Neural progenitor cell (in vitro differentiated cells): ENCODE results near the gene KDM2A. TPM values are rescaled to one million over a fixed set of nuclear protein-coding genes. Genes with fewer than 3 reads are reported as not detected.

Experiments
- DNase-seq: peaks from one replicate; pipeline ENCODE4 v3.0.0-alpha.2; 2016; ENCODE audit warnings: low spot score
- H2AFZ ChIP-seq: fragments of 200-600 bp; sonication (generic); replicated peaks from 2 replicates; pipeline ENCODE4 v1.6.1; 2016; ENCODE audit warnings: antibody characterized with exemption
- H3F3A ChIP-seq: fragments of 200-600 bp; sonication (generic); 2 replicates; pipeline ENCODE4 v1.6.1; 2016; ENCODE audit warnings: antibody characterized with exemption, low read depth
- H3K27ac ChIP-seq: fragments of 200-600 bp; sonication (generic); 2 replicates; pipeline ENCODE4 v1.5.1; 2016; ENCODE audit warnings: mild to moderate bottlenecking
- H3K27me3 ChIP-seq: fragments of 200-600 bp; sonication (generic); 2 replicates; pipeline ENCODE4 v1.6.1; 2016; ENCODE audit warnings: mild to moderate bottlenecking, moderate library complexity
- H3K36me3 ChIP-seq: fragments of 200-600 bp; sonication (generic); 2 replicates; pipeline ENCODE4 v1.5.1; 2016
- H3K4me1 ChIP-seq: fragments of 200-600 bp; sonication (generic); 2 replicates; pipeline ENCODE4 v1.6.1; 2016; ENCODE audit warnings: mixed run types
- H3K4me2 ChIP-seq: fragments of 200-600 bp; sonication (generic); 2 replicates; pipeline ENCODE4 v1.6.1; 2016
- H3K4me3 ChIP-seq: fragments of 200-600 bp; sonication (generic); 2 replicates; pipeline ENCODE4 v1.5.1; 2016
- H3K79me2 ChIP-seq: fragments of 200-600 bp; sonication (generic); 2 replicates; pipeline ENCODE4 v1.6.1; 2016; ENCODE audit warnings: low read depth
- H3K9ac ChIP-seq: fragments of 200-600 bp; sonication (generic); 2 replicates; pipeline ENCODE4 v1.6.1; 2016
- H3K9me3 ChIP-seq: fragments of 200-600 bp; sonication (generic); 2 replicates; pipeline ENCODE4 v1.5.1; 2016; ENCODE audit warnings: low read depth
- H4K20me1 ChIP-seq: fragments of 200-600 bp; sonication (generic); 2 replicates; pipeline ENCODE4 v1.6.1; 2016; ENCODE audit warnings: low read depth
- H3K27ac Mint-ChIP-seq: 3 replicates; pipeline ENCODE4 v1.8.0; 2021; ENCODE audit warnings: mixed read lengths
- H3K27me3 Mint-ChIP-seq: 2 replicates; pipeline ENCODE4 v1.8.0; 2022; ENCODE audit warnings: low read depth, mild to moderate bottlenecking, inconsistent platforms, moderate library complexity, mixed read lengths; ENCODE audit not compliant: insufficient read depth
- H3K36me3 Mint-ChIP-seq: 3 replicates; pipeline ENCODE4 v1.8.0; 2021; ENCODE audit warnings: mixed read lengths
- H3K4me1 Mint-ChIP-seq: 3 replicates; pipeline ENCODE4 v1.8.0; 2021; ENCODE audit warnings: mixed read lengths
- H3K4me3 Mint-ChIP-seq: 3 replicates; pipeline ENCODE4 v1.8.0; 2021; ENCODE audit warnings: mild to moderate bottlenecking, moderate library complexity, mixed read lengths
- H3K9me3 Mint-ChIP-seq: 3 replicates; pipeline ENCODE4 v1.8.0; 2020; ENCODE audit warnings: mixed read lengths
- CTCF ChIP-seq: fragments of 200-600 bp; sonication (generic); IDR thresholded peaks from 2 replicates; pipeline ENCODE4 v1.5.1; 2017; ENCODE audit warnings: antibody characterized with exemption, mild to moderate bottlenecking
- EZH2 ChIP-seq: fragments of 200-600 bp; sonication (generic); IDR thresholded peaks from 2 replicates; pipeline ENCODE4 v1.6.1; 2017; ENCODE audit warnings: antibody characterized with exemption, mild to moderate bottlenecking, moderate library complexity
- EZH2phosphoT487 ChIP-seq: fragments of 200-600 bp; sonication (generic); IDR thresholded peaks from 2 replicates; pipeline ENCODE4 v1.6.1; 2017; ENCODE audit warnings: antibody characterized with exemption
- total RNA-seq: library from RNA; depleted of rRNA; stranded (reverse); fragments of >200 nt; gene quantifications from 2 replicates; pipeline ENCODE4 v1.2.3, GENCODE V29; 2015; ENCODE audit warnings: low replicate concordance

The KDM2A gene
- total RNA-seq, 1 donor from 2014 or later = 49.5 TPM

- no peaks in the 10 kb centered on the region for H3K9me3 Mint-ChIP-seq
- peaks cover 12% of the 10 kb centered on the region for H3K36me3 Mint-ChIP-seq
- no peaks in the 10 kb centered on the region for H3K36me3 ChIP-seq
- no peaks in the 10 kb centered on the region for H3K27me3 ChIP-seq
- H4K20me1 ChIP-seq = peaks cover 56% of the 10 kb centered on the region
- no peak overlapping the region for H3K27ac ChIP-seq
- peaks cover 5% of the 10 kb centered on the region for H3K4me1 ChIP-seq
- no peaks in the 10 kb centered on the region for H3K9me3 ChIP-seq
- H2AFZ ChIP-seq = no peak overlapping the region
- H3K9ac ChIP-seq = no peak overlapping the region
- no peak for TF ChIP-seq EZH2phosphoT487
- no peak for TF ChIP-seq EZH2
- TF ChIP-seq CTCF = no peak
- H3K4me2 ChIP-seq = no peak overlapping the region
- no peak overlapping the region for H3K4me3 ChIP-seq
- peaks cover 3% of the 10 kb centered on the region for H3K27me3 Mint-ChIP-seq
- H3F3A ChIP-seq = peaks cover 9% of the 10 kb centered on the region
- H3K79me2 ChIP-seq = peaks cover 98% of the 10 kb centered on the region
- peaks cover 3% of the 10 kb centered on the region for H3K4me1 Mint-ChIP-seq
- H3K4me3 Mint-ChIP-seq = no peak overlapping the region
- DNase-seq = no peak
- no peak overlapping the region for H3K27ac Mint-ChIP-seq
Observed at GRCh38 chr11:67157691-67158090, 38.6 kb downstream of the KDM2A start.

DNA sequence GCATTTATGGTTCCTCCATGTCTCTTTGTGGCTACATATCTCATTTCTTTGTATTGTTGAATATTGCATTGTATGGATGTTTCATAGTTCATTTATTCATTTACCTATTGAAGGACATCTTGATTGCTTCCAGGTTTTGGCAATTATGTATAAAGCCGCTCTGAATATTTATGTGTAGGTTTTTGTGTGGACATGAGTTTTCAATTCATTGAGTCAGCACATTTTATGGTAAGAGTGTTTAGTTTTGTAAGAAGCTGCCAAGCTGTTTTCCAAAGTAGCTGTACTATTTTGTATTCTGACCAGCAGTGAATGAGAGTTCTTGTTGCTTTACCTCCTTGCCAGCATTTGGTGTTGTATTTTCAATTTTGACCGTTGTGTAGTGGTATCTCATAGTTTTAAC lies 39.2 kb downstream of the KDM2A start:
- peaks cover 5% of the 10 kb centered on the region for H3K4me1 ChIP-seq
- H3K27ac Mint-ChIP-seq = no peak overlapping the region
- peaks cover 58% of the 10 kb centered on the region for H4K20me1 ChIP-seq

DNA sequence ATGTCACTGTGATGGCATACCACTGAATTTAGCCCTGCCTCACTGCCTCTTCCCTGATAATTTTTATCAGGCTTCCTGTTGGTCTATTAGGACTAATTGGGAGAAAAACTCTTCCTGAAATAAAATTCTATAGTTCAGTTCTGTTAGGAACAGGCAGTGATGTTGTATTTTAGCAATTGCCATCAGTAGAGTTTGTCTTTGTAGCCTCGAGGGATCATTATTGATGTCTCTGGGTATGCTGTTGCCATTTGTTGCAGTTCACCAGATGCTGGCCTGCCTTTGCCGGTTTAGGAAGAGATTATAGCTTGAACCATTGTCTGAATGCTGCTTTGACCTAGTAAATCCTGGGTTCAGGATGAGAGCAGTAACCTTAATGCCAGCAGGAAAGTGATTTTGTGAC lies 41.0 kb downstream of the KDM2A start:
- peaks cover 99% of the 10 kb centered on the region for H3K79me2 ChIP-seq
- no peak overlapping the region for H3K27ac ChIP-seq
- H2AFZ ChIP-seq = no peak overlapping the region
- H3K4me2 ChIP-seq = no peak overlapping the region
- H3K27ac Mint-ChIP-seq = no peak overlapping the region
- no peak overlapping the region for H3K4me3 ChIP-seq
- H3K9me3 ChIP-seq = no peaks in the 10 kb centered on the region
- H3K4me3 Mint-ChIP-seq = no peak overlapping the region
- no peak overlapping the region for H3K9ac ChIP-seq
- H3K36me3 Mint-ChIP-seq = peaks cover 14% of the 10 kb centered on the region
- peaks cover 2% of the 10 kb centered on the region for H3K27me3 Mint-ChIP-seq
- H3K4me1 ChIP-seq = peaks cover 5% of the 10 kb centered on the region
- no peaks in the 10 kb centered on the region for H3K27me3 ChIP-seq
- H3F3A ChIP-seq = peaks cover 6% of the 10 kb centered on the region
- peaks cover 3% of the 10 kb centered on the region for H3K4me1 Mint-ChIP-seq
- H3K9me3 Mint-ChIP-seq = no peaks in the 10 kb centered on the region
- DNase-seq = peak; percentile 22
- H3K36me3 ChIP-seq = no peaks in the 10 kb centered on the region
- TF ChIP-seq EZH2phosphoT487 (no peak), EZH2 (no peak), CTCF (no peak)
- H4K20me1 ChIP-seq = peaks cover 75% of the 10 kb centered on the region

More for the DNA sequence above, 39.2 kb downstream of the KDM2A start:
- DNase-seq = no peak
- peaks cover 3% of the 10 kb centered on the region for H3K27me3 Mint-ChIP-seq
- Histone ChIP-seq H2AFZ (no peak overlapping the region), H3K36me3 (no peaks in the 10 kb centered on the region), H3K9ac (no peak overlapping the region), H3F3A (peaks cover 9% of the 10 kb centered on the region), H3K27me3 (no peaks in the 10 kb centered on the region), H3K79me2 (peaks cover 99% of the 10 kb centered on the region), H3K9me3 (no peaks in the 10 kb centered on the region), H3K27ac (no peak overlapping the region), H3K4me3 (no peak overlapping the region), H3K4me2 (no peak overlapping the region)
- H3K4me3 Mint-ChIP-seq = no peak overlapping the region
- H3K4me1 Mint-ChIP-seq = peaks cover 3% of the 10 kb centered on the region
- no peaks in the 10 kb centered on the region for H3K9me3 Mint-ChIP-seq
- TF ChIP-seq EZH2phosphoT487 (no peak), EZH2 (no peak), CTCF (no peak)
- peaks cover 14% of the 10 kb centered on the region for H3K36me3 Mint-ChIP-seq
